Posterior cingulate gyrus (tissue), 11 donors: ENCODE results near the gene HCK.
"Not testable (repeated sequence)": the region's sequence is repeated elsewhere in the genome, so short reads cannot be mapped to it uniquely, and the experiment has no call there.

Experiments
- DNase-seq, 10 donors: peaks; one replicate each; pipeline versions ENCODE4 v3.0.0 to v3.0.0-alpha.2; 2020 to 2021; ENCODE audit warnings: mixed read lengths in 3 of 10
- intact Hi-C: fragments of 100-400 bp; cut with DNase I; formaldehyde crosslinking; loops from one replicate; pipeline ENCODE4 v1.15.1; 2023

The HCK gene

DNA sequence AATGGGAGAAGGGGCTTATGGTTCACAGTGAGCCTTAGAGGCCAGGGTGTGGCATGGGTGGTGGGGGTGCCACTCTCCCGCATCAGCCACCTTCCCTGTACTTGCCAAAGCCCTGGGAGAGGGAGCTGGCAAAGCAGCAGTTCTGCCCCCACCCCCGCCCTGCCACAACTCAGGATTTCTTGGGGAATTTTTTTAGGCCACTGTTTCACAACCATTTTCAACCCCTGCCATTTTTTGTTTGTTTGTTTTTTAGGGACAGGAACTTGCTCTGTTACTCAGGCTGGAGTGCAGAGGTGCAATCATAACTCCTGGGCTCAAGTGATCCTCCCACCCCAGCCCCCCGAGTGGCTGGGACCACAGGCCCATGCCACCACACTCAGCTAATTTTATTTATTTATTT, 35.0 kb downstream of the HCK start:
- DNase-seq = no peak
- intact Hi-C loops = no loop called here

DNA sequence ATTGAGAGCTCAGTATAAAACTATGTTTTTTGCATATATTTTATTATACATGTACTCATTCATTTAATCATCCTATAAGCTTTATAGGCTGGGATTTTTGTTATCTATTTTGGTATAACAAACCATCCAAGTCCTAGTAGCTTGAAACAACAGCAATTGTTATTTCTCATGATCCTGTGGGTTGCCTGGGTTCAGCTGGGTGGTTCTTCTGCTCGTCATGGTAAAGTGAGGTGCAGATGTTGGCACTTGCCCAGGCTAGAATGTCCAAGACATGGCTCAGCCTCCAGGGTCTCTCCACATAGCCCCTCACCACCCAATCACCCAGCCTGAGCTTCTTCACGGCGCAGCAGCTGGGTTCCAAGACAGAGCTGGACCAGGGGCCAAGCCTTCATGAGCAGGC, 36.7 kb downstream of the HCK start:
- intact Hi-C loops = no loop called here
- no peak for DNase-seq

DNA sequence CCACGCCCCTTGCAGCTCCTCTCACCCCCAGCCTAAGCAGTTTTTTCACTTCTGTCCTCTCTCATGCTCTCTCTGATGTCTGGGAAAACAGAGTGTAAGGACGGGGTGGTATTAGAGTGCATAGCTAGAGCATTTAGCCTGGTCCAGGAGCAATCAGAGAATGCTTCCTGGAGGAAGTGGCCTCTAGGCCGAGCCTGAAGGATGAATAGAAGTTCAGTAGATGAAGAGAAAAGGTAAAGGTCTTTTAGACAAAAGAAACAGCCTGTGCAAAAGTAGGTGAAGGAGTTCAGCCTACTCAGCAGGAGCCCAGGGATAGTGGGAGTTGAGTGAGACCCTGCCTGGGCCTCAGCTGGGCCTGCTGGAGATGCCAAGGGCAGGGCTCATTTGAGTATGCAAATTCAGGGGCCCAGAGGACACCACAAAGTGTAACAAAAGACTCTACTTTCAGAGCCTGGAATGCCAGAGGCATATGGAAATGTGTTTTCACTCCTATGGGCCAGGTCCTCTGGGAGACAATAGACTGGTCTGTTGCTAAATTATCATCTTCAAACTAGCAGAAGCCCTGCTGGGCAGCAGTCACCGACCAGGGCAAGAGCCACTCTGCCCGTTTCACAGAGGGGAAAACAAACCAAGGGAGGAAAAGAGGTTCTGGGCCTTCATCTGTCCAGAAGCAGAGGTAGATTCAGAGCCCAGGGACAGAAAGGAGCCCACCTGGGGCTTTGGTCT, 37.8 kb downstream of the HCK start:
- peak in 1 of 10 donors; percentile 9 for DNase-seq
- intact Hi-C loops = loop anchor here (2.0 to 5.0 kb wide), 2 partner anchors 55 to 267 kb away; no protein-coding TSS in a partner anchor

DNA sequence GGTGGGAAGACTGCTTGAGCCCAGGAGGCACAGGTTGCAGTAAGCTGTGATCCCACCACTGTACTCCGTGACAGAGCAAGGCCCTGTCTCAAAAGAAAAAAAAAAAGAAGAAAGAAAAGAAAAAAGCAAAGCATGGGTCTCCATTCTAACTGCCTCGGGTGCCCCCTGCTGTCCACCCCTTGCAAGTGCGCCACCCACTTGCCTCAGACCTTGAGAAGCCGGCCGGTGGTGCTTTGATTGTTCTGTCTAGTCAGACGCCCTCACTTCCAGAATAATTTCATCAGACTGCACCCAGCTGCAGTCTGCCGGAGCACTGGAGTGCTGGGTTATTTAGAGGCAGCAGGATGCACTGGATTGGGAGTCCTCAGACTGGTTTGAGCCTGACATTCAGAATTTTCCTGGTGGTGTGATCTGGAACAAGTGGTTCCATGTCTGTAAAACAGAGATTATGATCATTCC, 39.9 kb downstream of the HCK start:
- intact Hi-C loops = loop anchor here (2.0 to 5.0 kb wide), 2 partner anchors 57 to 270 kb away; no protein-coding TSS in a partner anchor
- peak; percentile 68 to 96 (median 83) for DNase-seq

DNA sequence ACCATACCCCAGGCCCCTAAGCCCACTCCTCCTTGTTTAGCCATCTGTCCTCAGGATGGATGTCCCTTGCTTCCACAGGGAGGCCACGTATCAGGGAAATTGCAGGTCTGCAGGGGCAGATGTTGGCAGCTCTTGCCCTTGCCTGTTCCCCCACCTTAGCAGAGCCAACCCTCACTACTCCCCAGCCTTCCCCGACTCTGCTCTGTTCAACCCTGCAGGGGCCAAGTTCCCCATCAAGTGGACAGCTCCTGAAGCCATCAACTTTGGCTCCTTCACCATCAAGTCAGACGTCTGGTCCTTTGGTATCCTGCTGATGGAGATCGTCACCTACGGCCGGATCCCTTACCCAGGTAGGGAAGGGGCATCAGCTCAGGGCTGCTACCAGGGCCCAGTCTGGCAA, 46.7 kb downstream of the HCK start:
- intact Hi-C loops = no loop called here
- no peak for DNase-seq

DNA sequence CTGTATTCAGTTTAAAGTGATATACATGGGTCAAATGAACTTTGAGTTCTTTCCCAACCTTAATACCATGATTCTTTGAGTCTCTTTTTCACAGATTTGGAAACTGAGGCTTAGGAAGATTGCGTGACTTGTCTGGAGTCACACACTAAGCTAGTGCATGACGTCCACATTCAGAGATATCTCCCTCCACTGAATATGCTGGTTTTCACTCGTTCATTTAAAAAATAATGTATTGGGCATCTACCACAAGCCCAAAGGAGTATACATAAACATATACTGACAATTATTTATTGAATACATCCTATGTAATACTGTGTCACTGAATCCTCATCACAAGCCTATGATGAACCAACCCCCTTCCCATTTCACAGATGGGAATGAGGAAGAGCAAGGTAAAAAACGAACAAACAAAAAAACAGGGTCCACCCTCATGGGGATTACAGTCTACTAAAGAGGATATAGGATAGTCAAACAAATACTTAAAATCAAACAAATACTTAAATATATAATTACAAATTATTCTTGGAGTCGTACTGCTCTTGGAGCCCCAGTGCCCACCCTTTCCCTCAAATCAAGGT, 56.9 kb downstream of the HCK start:
- no peak for DNase-seq
- intact Hi-C loops = loop anchor here (1.0 to 10.0 kb wide), 2 partner anchors 98 to 154 kb away; partner anchors contain the start of genes PDRG1, PLAGL2 and POFUT1

DNA sequence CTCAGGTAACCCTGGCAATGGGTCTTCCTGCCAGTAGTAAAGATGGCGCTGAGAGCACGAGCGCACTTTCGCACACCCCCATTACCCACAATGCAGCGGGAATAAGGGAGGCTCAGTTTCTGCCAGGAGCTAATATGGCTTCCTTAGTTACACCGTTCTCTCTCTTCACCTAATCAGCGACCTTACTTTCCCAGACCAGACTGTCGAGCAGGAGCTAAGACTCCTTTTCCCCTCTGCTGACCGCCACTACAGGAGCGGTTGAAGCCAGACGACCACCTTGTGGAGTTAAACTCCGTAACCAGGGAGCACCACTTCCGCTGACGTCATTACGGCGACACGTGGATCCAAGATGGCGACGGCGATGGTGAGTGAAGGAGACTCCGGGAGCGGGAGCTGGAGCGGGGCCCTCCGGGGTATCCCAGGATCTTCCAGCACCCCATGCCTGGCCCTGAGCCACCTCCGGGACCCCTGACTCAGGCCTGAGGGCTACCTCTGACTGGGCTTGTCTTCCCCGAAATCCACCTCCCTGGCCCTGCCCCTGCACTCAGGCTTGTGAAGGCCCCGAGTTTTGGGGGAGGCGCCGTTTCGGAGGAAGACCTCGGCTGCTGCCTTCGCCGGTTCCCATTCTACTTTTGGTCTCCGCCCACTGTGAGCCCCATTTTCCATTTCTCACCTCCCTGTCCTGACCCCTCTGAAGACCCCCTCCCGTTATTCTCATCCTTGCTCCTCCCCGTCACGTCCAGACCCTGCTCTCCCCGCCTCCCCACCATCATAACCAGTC, 57.5 kb downstream of the HCK start, which contains the start of gene TM9SF4:
TM9SF4 (plus strand) TSS at position 323 of the 781 bp plus-strand sequence; CDS start at position 350, 27 bp downstream.
- DNase-seq = peak; percentile 84 to 98 (median 94)
- intact Hi-C loops = loop anchor here (1.0 to 10.0 kb wide), 2 partner anchors 98 to 155 kb away; partner anchors contain the start of genes PDRG1, PLAGL2 and POFUT1

DNA sequence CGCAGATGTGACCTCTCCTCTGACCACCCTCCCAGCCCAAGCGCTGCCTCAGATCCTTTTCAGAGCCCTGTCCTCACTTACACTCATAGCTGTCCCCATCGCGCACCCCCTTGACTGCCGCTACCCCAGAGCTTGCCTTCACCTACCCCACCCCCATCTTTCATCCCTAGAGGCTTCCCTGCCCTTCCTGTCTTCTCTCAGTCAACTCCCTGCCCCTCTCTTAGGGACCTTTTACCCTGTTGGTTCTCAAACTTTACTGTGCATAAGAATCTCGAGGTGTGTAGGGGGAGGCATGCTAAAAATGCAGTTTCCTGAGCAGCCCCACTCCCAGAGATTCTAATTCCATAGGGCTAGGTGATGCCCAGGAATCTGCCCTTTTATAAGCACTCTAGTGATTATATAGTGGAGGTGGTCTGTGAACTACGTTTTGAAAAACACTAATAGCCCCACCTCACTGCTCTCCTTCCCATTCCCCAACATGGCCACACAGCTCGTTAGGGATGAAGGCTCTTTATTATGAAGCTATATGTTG, 58.2 kb downstream of the HCK start:
- intact Hi-C loops = no loop called here
- peak in 1 of 10 donors; percentile 6 for DNase-seq

DNA sequence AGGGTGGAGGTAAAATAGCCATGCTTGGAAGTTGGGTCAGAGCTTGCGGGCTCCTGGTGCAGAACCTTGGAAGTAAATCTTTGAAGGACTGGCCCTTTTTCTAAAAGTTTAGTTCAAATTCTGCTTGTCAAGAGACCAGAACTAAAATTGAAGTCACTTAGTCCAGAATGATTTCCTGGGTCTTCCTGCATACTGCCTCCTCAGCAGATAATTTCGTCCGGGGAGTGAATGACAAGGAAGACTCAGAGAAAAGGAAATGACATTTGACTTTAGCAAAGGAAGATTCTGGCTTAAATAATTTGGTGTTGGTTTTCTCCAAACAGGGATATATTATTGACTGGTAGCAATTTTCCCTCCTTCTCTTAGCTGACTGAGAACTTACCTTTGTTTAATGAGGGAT, 58.7 kb downstream of the HCK start:
- DNase-seq = no peak
- intact Hi-C loops = no loop called here

DNA sequence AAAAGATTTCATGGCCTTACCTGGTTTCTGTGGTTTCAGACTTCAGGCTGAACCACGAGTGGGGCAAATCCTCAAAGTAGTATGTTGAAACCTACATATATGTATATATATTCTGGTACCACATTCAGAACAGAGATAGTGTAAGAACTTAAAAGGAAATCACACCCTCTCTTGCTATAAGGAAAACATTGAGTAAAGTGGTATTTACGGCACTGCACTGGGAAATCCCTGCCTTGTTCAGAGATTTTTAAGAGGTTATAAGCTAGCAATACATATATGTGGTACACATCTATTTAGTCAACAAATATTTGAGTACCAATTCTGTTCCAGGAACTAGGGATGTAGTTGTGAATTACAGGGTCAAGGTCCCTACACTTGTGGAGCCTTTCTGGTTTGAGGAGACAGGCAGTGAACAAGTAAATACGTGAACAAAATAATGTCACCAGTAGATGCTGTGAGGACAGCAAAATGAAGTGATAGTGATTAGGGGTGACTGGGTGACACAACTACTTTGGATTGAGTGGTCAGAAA, 59.2 kb downstream of the HCK start:
- intact Hi-C loops = no loop called here

DNA sequence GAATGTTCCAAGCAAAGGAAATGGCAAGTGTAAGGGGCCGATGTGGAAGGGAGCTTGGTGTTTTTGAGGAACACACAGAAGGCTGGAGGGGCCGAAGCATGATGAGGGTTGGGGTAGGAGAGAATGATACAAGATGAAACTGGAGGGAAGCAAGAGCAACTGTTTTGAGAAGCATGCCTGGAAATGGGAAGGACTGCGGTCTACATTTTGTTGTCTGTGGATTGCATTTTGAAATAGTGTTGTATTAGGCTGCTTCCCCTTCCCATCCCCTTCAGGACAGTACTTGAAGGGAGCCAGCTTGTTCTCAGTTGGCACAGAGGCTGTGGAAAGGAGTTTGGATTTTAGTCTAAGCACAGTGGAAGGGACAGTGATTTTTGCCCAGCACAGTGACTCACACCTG, 59.7 kb downstream of the HCK start:
- no peak for DNase-seq
- intact Hi-C loops = no loop called here

More for the DNA sequence above, 59.2 kb downstream of the HCK start:
- DNase-seq = no peak

DNA sequence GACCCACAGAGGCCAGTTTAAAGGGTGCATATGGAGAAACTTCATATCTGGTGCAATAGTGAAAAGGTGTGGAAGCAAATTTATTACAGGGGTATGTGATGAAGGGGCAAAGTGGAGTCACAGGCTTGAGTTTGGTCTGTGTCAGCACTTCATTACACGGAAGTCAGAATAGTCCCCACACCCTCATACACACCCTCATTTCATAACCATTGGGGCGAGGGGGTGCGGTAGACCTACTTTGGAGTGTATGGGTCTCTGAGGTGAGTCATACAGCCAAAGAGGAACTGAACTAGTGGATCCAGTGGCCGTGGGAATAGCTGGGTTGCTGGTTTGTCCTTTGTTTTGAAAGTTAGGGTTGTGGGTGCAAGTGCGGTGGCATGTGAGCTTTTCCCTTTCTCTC, 60.8 kb downstream of the HCK start:
- intact Hi-C loops = no loop called here
- DNase-seq = no peak

DNA sequence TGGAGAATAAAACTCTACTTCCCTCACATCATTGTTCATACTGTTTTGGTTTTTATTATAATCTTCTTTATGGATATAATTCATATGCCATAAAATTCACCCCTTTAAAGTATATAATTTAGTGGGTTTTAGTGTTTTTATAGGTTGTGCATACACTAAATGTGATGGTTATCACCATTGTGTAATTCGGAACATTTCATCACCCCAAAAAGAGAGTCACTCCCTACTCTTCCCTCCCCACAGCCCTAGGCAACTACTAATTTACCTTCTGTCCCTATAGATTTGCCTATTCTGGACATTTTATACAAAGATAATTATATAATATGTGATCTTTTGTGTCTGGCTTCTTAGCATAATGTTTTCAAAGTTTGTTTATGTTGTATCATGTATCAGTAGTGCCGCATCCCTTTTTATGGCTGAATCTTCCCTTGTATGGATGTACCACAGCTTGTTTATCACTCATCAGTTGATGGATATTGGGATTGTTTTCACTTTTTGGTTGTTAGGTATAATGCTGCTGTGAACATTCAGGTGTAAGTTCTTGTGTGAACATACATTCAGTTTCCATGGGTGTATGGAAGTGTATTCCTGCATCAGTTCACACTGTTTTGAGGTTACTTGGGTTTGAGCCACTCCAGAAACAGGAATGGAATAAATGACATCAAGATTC, 61.7 kb downstream of the HCK start:
- DNase-seq = no peak
- intact Hi-C loops = no loop called here

DNA sequence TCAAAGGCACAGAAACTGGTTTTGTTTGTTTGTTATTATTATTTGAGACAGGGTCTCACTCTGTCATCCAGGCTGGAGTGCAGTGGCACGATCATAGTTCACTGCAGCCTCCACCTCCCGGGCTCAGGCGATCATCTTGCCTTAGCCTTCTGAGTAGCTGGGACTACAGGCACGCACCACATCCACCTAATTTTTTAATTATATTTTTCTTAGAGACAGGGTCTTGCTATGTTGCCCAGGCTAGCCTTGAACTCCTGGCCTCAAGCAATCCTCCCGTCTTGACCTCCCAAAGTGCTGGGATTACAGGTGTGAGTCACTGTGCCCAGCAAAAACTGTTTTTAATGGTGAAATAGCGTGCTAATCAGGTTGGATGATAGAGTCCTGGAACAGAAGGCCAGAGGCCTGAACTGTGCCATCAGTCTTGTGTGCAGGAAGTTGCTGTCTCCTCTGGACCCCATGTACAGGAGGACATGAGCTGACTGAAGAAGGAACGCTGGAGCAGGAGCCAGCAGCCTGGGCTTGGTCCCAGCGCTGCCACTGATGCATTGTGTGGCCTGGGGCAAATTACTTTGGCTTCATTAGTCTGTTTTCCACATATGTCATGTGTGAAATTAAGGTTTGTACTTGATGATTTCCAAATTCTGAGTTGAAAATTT, 62.4 kb downstream of the HCK start:
- no peak for DNase-seq
- intact Hi-C loops = no loop called here

DNA sequence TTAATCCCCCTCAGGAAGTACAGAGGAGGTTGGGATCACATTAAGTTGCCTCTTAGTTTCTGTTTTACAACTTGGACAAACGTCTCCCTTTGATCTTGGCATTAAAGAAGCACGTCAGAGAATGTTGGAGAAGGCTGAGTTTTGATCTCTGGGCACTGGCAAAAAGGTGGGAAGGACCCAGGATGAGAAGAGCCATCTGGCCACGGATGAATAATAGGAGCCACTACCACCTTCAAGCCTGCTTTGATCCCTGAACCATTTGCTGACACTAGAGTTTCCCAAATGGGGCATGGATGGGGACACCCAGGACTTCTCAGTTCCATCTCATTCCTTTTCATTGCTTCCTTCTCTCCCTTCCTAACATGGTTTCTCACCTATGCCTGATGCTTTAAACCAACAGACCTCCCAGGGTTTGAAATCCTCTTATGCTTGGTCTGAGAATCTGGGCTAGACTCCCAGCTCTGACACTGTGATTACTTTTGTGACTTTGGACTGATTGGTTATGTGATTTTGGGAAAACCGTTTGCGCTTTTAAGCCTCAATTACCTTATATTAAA, 63.2 kb downstream of the HCK start:
- no peak for DNase-seq
- intact Hi-C loops = no loop called here

DNA sequence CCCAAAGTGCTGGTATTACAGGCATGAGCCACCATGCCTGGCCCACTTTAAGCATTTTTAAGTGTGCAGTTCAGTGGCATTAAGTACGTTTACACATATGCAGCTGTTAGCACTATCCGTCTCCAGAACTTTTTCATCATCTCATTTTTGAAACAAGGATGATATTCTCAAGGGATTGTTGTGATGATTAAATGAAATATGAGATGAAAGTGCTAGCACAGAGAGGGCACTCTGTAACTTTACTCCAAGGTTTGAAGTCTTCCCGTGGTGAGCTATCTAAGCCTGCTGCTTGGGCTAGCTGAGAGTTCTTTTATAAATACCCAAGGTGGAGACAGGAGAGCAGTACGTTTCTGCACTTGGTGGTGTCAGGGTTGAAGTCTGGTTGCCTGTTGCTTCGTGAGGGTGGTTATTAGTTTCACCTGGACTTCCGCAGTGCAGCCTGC, 64.1 kb downstream of the HCK start:
- intact Hi-C loops = no loop called here

DNA sequence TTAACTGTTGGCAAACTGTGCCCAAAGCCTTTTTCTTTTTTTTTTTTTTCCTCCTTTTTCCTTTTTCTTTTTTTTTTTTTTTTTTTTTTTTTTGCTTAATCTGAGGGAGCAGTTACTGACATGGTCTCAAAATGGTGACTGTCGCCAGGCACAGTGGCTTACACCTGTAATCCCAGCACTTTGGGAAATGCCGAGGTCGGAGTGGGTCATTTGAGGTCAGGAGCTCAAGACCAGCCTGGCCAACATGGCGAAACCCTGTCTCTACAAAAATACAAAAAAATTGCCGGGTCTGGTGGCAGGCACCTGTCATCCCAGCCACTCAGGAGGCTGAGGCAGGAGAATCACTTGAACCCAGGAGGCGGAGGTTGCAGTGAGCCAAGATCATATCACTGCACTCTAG, 64.8 kb downstream of the HCK start:
- intact Hi-C loops, DNase-seq: not testable (repeated sequence)

More for the DNA sequence above, 64.1 kb downstream of the HCK start:
- DNase-seq = no peak

DNA sequence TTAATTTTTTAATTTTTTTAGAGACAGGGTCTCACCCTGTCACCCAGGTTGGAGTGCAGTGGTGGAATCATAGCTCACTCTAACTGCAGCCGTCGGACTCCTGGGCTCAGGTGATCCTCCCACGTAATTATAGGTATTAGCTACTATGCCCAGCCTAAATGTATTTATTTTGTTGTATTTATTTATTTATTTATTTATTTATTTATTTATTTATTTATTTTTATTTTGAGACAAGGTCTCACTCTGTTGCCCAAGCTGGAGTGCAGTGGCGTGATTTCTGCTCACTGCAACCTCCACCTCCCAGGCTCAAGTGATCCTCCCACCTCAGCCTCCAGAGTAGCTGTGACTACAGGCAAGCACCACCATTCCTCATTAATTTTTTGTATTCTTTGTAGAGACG, 66.4 kb downstream of the HCK start:
- DNase-seq, intact Hi-C loops: not testable (repeated sequence)

DNA sequence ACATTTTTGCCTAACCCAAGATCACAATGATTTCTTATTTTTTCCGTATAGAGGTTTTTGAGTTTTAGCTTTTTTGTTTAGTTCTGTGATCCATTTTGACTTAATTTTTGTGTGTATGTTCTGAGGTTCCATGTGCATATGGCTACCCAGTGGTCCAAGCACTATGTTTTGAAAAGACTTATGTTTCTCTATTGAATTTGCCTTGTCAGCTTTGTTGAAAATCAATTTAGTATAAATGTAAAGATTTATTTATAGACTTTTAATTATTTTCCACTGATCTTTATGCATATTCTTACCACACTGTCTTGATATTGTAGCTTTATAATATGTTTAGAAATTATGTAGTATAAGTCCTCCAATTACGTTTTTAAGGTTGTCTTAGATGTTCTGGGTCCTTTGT, 67.7 kb downstream of the HCK start:
- intact Hi-C loops = no loop called here
- no peak for DNase-seq
